Measurements from ENCODE around the gene LY6G5C. TPM values are rescaled to one million over a fixed set of nuclear protein-coding genes. Genes with fewer than 3 reads are reported as not detected.

LY6G5C gene
- total and polyA plus RNA-seq, 2 of the 13 experiments (the other 11 are each of a cell fraction or from before 2014, with no cell fraction given) = 0.33 to 0.55 TPM

GRCh38 chr6:31660381-31661261 is 20.2 kb downstream of the LY6G5C start, which contains the start of gene C6orf47 (continued):
- TF ChIP-seq GATAD1 (CRISPR knock-in tag; IDR thresholded peaks at IDR 0.05) (0 out of 2 replicates have a peak, but pooled peaks have one; percentile 44), ZNF891 (CRISPR knock-in tag; IDR thresholded peaks at IDR 0.05) (peak; percentile 85), ZNF33B (CRISPR knock-in tag; IDR thresholded peaks at IDR 0.05) (no peak; the same call in 1 of the 2 replicates), ZNF234 (CRISPR knock-in tag; conservative IDR thresholded peaks at IDR 0.05) (peak; percentile 74; the same call in 1 of the 2 replicates), ZNF607 (CRISPR knock-in tag; IDR thresholded peaks at IDR 0.05; ENCODE audit: borderline replicate concordance) (peak; percentile 82; the same call in 1 of the 2 replicates), ZNF674 (CRISPR knock-in tag; IDR thresholded peaks at IDR 0.05; ENCODE audit: low read depth) (peak; percentile 44; the same call in 1 of the 2 replicates), ZNF678 (CRISPR knock-in tag; IDR thresholded peaks at IDR 0.05) (no peak), ZFP90 (CRISPR knock-in tag; IDR thresholded peaks at IDR 0.05; ENCODE audit: borderline replicate concordance) (peak; percentile 57; the same call in 1 of the 2 replicates), YEATS2 (CRISPR knock-in tag; IDR thresholded peaks at IDR 0.05; ENCODE audit: borderline replicate concordance) (peak; percentile 36; the same call in 1 of the 2 replicates), ETV5 (CRISPR knock-in tag; IDR thresholded peaks at IDR 0.05; ENCODE audit: borderline replicate concordance) (peak; percentile 93), SRSF4 (IDR thresholded peaks at IDR 0.05; ENCODE audit: low read depth, low read length, poor library complexity, severe bottlenecking) (no peak), ZNF160 (CRISPR knock-in tag; IDR thresholded peaks at IDR 0.05) (peak; percentile 87; the same call in 1 of the 2 replicates), CENPT (CRISPR knock-in tag; IDR thresholded peaks at IDR 0.05; ENCODE audit: low read depth) (no peak), ZNF264 (CRISPR knock-in tag; IDR thresholded peaks at IDR 0.05) (peak; percentile 44; the same call in 1 of the 2 replicates), POLR2AphosphoS2 (IDR thresholded peaks at IDR 0.05; ENCODE audit: low read depth, low read length) (no peak), MAFK (conservative IDR thresholded peaks at IDR 0.05 in 1 of 2, IDR thresholded peaks at IDR 0.05 in 1 of 2; ENCODE audit: low read length in 2 of 2) (no peak), ZBTB7B (CRISPR knock-in tag; IDR thresholded peaks at IDR 0.05) (peak; percentile 84), FOXO1 (CRISPR knock-in tag; IDR thresholded peaks at IDR 0.05) (peak; percentile 11; the same call in 1 of the 2 replicates), ZNF782 (CRISPR knock-in tag; IDR thresholded peaks at IDR 0.05; ENCODE audit: borderline replicate concordance) (0 out of 2 replicates have a peak, but pooled peaks have one; percentile 25), KLF11 (CRISPR knock-in tag; IDR thresholded peaks at IDR 0.05) (0 out of 2 replicates have a peak, but pooled peaks have one; percentile 21), ZFY (CRISPR knock-in tag; IDR thresholded peaks at IDR 0.05) (peak; percentile 98)
- TF ChIP-seq, protein P1, sequence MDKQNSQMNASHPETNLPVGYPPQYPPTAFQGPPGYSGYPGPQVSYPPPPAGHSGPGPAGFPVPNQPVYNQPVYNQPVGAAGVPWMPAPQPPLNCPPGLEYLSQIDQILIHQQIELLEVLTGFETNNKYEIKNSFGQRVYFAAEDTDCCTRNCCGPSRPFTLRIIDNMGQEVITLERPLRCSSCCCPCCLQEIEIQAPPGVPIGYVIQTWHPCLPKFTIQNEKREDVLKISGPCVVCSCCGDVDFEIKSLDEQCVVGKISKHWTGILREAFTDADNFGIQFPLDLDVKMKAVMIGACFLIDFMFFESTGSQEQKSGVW (CRISPR knock-in tag; IDR thresholded peaks at IDR 0.05; ENCODE audit: borderline replicate concordance) = no peak
- TF ChIP-seq, protein P2, sequence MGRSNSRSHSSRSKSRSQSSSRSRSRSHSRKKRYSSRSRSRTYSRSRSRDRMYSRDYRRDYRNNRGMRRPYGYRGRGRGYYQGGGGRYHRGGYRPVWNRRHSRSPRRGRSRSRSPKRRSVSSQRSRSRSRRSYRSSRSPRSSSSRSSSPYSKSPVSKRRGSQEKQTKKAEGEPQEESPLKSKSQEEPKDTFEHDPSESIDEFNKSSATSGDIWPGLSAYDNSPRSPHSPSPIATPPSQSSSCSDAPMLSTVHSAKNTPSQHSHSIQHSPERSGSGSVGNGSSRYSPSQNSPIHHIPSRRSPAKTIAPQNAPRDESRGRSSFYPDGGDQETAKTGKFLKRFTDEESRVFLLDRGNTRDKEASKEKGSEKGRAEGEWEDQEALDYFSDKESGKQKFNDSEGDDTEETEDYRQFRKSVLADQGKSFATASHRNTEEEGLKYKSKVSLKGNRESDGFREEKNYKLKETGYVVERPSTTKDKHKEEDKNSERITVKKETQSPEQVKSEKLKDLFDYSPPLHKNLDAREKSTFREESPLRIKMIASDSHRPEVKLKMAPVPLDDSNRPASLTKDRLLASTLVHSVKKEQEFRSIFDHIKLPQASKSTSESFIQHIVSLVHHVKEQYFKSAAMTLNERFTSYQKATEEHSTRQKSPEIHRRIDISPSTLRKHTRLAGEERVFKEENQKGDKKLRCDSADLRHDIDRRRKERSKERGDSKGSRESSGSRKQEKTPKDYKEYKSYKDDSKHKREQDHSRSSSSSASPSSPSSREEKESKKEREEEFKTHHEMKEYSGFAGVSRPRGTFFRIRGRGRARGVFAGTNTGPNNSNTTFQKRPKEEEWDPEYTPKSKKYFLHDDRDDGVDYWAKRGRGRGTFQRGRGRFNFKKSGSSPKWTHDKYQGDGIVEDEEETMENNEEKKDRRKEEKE (IDR thresholded peaks at IDR 0.05) = no peak
- TF ChIP-seq, protein P3, sequence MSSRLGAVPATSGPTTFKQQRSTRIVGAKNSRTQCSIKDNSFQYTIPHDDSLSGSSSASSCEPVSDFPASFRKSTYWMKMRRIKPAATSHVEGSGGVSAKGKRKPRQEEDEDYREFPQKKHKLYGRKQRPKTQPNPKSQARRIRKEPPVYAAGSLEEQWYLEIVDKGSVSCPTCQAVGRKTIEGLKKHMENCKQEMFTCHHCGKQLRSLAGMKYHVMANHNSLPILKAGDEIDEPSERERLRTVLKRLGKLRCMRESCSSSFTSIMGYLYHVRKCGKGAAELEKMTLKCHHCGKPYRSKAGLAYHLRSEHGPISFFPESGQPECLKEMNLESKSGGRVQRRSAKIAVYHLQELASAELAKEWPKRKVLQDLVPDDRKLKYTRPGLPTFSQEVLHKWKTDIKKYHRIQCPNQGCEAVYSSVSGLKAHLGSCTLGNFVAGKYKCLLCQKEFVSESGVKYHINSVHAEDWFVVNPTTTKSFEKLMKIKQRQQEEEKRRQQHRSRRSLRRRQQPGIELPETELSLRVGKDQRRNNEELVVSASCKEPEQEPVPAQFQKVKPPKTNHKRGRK (CRISPR knock-in tag; IDR thresholded peaks at IDR 0.05) = 0 out of 2 replicates have a peak, but pooled peaks have one; percentile 78
